HG03175 (cell line): ENCODE measurements around the gene LHCGR.

Experiments
- ATAC-seq: cut with Tn5 transposase; IDR thresholded peaks from one replicate; pipeline ENCODE4 v1.9.1; 2021; ENCODE audit warnings: mild to moderate bottlenecking, moderate library complexity; ENCODE audit not compliant: unreplicated experiment

LHCGR gene

GRCh38 chr2:48755473-48755872 lies at the start of gene LHCGR:
LHCGR (minus strand) TSS chr2:48755724; CDS start chr2:48755671, 53 bp downstream.
- ATAC-seq: no peak

- ATAC-seq: no peak
Measured at GRCh38 chr2:48799601-48800000, 44.1 kb upstream of the LHCGR start.

GRCh38 chr2:48795065-48795464 lies 39.5 kb upstream of the LHCGR start:
- no peak for ATAC-seq

- no peak for ATAC-seq
Measured at GRCh38 chr2:48793671-48794070, 38.1 kb upstream of the LHCGR start.

GRCh38 chr2:48792030-48792429 lies 36.5 kb upstream of the LHCGR start:
- ATAC-seq: no peak

GRCh38 chr2:48790407-48791170 lies 35.1 kb upstream of the LHCGR start:
- ATAC-seq: no peak

- no peak for ATAC-seq
Measured at GRCh38 chr2:48787580-48787979, 32.1 kb upstream of the LHCGR start.

- no peak for ATAC-seq
Measured at GRCh38 chr2:48781366-48781765, 25.8 kb upstream of the LHCGR start.

- no peak for ATAC-seq
Measured at GRCh38 chr2:48779019-48779716, 23.6 kb upstream of the LHCGR start.

GRCh38 chr2:48774251-48774650 lies 18.7 kb upstream of the LHCGR start:
- ATAC-seq: no peak

GRCh38 chr2:48771241-48772014 lies 15.9 kb upstream of the LHCGR start:
- no peak for ATAC-seq

- ATAC-seq: no peak
Measured at GRCh38 chr2:48770181-48770580, 14.7 kb upstream of the LHCGR start.

- ATAC-seq: no peak
Measured at GRCh38 chr2:48768669-48769068, 13.1 kb upstream of the LHCGR start.

- no peak for ATAC-seq
Measured at GRCh38 chr2:48767330-48767729, 11.8 kb upstream of the LHCGR start.

- no peak for ATAC-seq
Measured at GRCh38 chr2:48760826-48761225, 5.3 kb upstream of the LHCGR start.

- no peak for ATAC-seq
Measured at GRCh38 chr2:48759682-48760081, 4.2 kb upstream of the LHCGR start.

GRCh38 chr2:48756289-48756688 lies 765 bp upstream of the LHCGR start:
- ATAC-seq: no peak

- ATAC-seq: no peak
Measured at GRCh38 chr2:48754874-48755273, 650 bp downstream of the LHCGR start.

- no peak for ATAC-seq
Measured at GRCh38 chr2:48753228-48753627, 2.3 kb downstream of the LHCGR start.

- peak; percentile 63 for ATAC-seq
Measured at GRCh38 chr2:48750128-48750739, 5.3 kb downstream of the LHCGR start.
